H9 (cell line): ENCODE measurements around the gene ELFN2. TPM values are rescaled to one million over a fixed set of nuclear protein-coding genes. Genes with fewer than 3 reads are reported as not detected.

ENCODE experiments used
- DNase-seq: peaks from one replicate; pipeline ENCODE4 v3.0.0-alpha.2; 2017
- H2AFZ ChIP-seq: one replicate; pipeline ENCODE4 v1.6.1; 2013; ENCODE audit warnings: mild to moderate bottlenecking, low read length, control low read depth, moderate library complexity
- H2AK5ac ChIP-seq: 2 replicates; pipeline ENCODE4 v1.6.1; 2013; ENCODE audit warnings: low read length, control low read depth, mixed read lengths; ENCODE audit not compliant: insufficient read length
- H2BK120ac ChIP-seq: one replicate; pipeline ENCODE4 v1.6.1; 2013; ENCODE audit warnings: low read depth, mild to moderate bottlenecking, low read length, control low read depth, inconsistent platforms; ENCODE audit not compliant: poor library complexity, severe bottlenecking
- H2BK12ac ChIP-seq: 2 replicates; pipeline ENCODE4 v1.6.1; 2013; ENCODE audit warnings: low read length, control low read depth, mixed read lengths, low read depth; ENCODE audit not compliant: insufficient read length
- H2BK15ac ChIP-seq: 2 replicates; pipeline ENCODE4 v1.6.1; 2013; ENCODE audit warnings: low read depth, low read length, control low read depth
- H2BK20ac ChIP-seq: one replicate; pipeline ENCODE4 v1.6.1; 2013; ENCODE audit warnings: low read depth, mild to moderate bottlenecking, low read length, control low read depth, inconsistent platforms; ENCODE audit not compliant: poor library complexity, severe bottlenecking
- H2BK5ac ChIP-seq: 2 replicates; pipeline ENCODE4 v1.6.1; 2013; ENCODE audit warnings: low read length, control low read depth, mixed read lengths; ENCODE audit not compliant: insufficient read length
- H3K14ac ChIP-seq: 2 replicates; pipeline ENCODE4 v1.6.1; 2013; ENCODE audit warnings: low read length, control low read depth; ENCODE audit not compliant: insufficient read depth
- H3K18ac ChIP-seq: 2 replicates; pipeline ENCODE4 v1.6.1; 2013; ENCODE audit warnings: low read depth, mild to moderate bottlenecking, mixed read lengths, low read length, control low read depth; ENCODE audit not compliant: insufficient read length
- H3K23ac ChIP-seq: 2 replicates; pipeline ENCODE4 v1.6.1; 2013; ENCODE audit warnings: low read length, control low read depth, mixed read lengths, low read depth; ENCODE audit not compliant: insufficient read length
- H3K23me2 ChIP-seq: 2 replicates; pipeline ENCODE4 v1.6.1; 2013; ENCODE audit warnings: low read depth, mild to moderate bottlenecking, mixed read lengths, low read length, control low read depth; ENCODE audit not compliant: insufficient read length, poor library complexity, severe bottlenecking
- H3K27ac ChIP-seq: 2 replicates; pipeline ENCODE4 v1.5.1; 2013; ENCODE audit warnings: low read length, control low read depth, mixed read lengths, low read depth; ENCODE audit not compliant: insufficient read length
- H3K27me3 ChIP-seq: 2 replicates; pipeline ENCODE4 v1.6.1; 2013; ENCODE audit warnings: low read length, control low read depth, inconsistent platforms; ENCODE audit not compliant: insufficient read depth
- H3K4ac ChIP-seq: 2 replicates; pipeline ENCODE4 v1.6.1; 2013; ENCODE audit warnings: low read depth, mild to moderate bottlenecking, control low read depth, inconsistent platforms, low read length, moderate library complexity
- H3K4me1 ChIP-seq: 2 replicates; pipeline ENCODE4 v1.6.1; 2013; ENCODE audit warnings: low read length, control low read depth, inconsistent platforms; ENCODE audit not compliant: insufficient read depth
- H3K4me2 ChIP-seq: 2 replicates; pipeline ENCODE4 v1.6.1; 2013; ENCODE audit warnings: low read length, control low read depth, mixed read lengths; ENCODE audit not compliant: insufficient read length, insufficient read depth
- H3K56ac ChIP-seq: 2 replicates; pipeline ENCODE4 v1.6.1; 2013; ENCODE audit warnings: low read depth, mild to moderate bottlenecking, mixed read lengths, low read length, control low read depth; ENCODE audit not compliant: insufficient read length
- H3K79me1 ChIP-seq: 2 replicates; pipeline ENCODE4 v1.6.1; 2013; ENCODE audit warnings: low read depth, mild to moderate bottlenecking, moderate library complexity, low read length, control low read depth, inconsistent platforms; ENCODE audit not compliant: insufficient read depth, poor library complexity, severe bottlenecking
- H3K79me2 ChIP-seq: 2 replicates; pipeline ENCODE4 v1.6.1; 2013; ENCODE audit warnings: low read length, control low read depth, inconsistent platforms; ENCODE audit not compliant: insufficient read depth
- H3K9ac ChIP-seq: 2 replicates; pipeline ENCODE4 v1.6.1; 2013; ENCODE audit warnings: low read length, control low read depth, mixed read lengths; ENCODE audit not compliant: insufficient read length; ENCODE audit errors: extremely low read depth
- H3K9me3 ChIP-seq: one replicate; pipeline ENCODE4 v1.6.1; 2013; ENCODE audit warnings: low read depth, low read length, inconsistent platforms; ENCODE audit not compliant: control insufficient read depth
- H3T11ph ChIP-seq: one replicate; pipeline ENCODE4 v1.6.1; 2013; ENCODE audit warnings: mild to moderate bottlenecking, low read length, control low read depth, inconsistent platforms
- H4K20me1 ChIP-seq: one replicate; pipeline ENCODE4 v1.6.1; 2013; ENCODE audit not compliant: control insufficient read depth, insufficient read length, insufficient read depth
- H4K5ac ChIP-seq: 2 replicates; pipeline ENCODE4 v1.6.1; 2013; ENCODE audit warnings: low read depth, mild to moderate bottlenecking, mixed read lengths, low read length, control low read depth; ENCODE audit not compliant: insufficient read length
- H4K8ac ChIP-seq: replicated peaks from 2 replicates; pipeline ENCODE4 v1.6.1; 2013; ENCODE audit warnings: low read length, control low read depth, mixed read lengths, low read depth; ENCODE audit not compliant: insufficient read length
- H4K91ac ChIP-seq: 2 replicates; pipeline ENCODE4 v1.6.1; 2013; ENCODE audit warnings: low read depth, mild to moderate bottlenecking, moderate library complexity, mixed read lengths, low read length, control low read depth; ENCODE audit not compliant: insufficient read length
- H3K27ac Mint-ChIP-seq, 3 experiments: 2 replicates in 2 of 3; 3 replicates in 1 of 3; pipeline ENCODE4 v1.8.0; 2020 to 2021; ENCODE audit warnings: mixed read lengths in 3 of 3, mild to moderate bottlenecking in 1 of 3, moderate library complexity in 1 of 3
- H3K27me3 Mint-ChIP-seq: 2 replicates; pipeline ENCODE4 v1.8.0; 2021; ENCODE audit warnings: low read depth, mild to moderate bottlenecking, moderate library complexity, mixed read lengths
- H3K36me3 Mint-ChIP-seq, 3 experiments: 2 replicates in 2 of 3; 3 replicates in 1 of 3; pipeline ENCODE4 v1.8.0; 2020 to 2021; ENCODE audit warnings: low read depth in 3 of 3, mixed read lengths in 3 of 3; ENCODE audit not compliant: insufficient read depth in 1 of 3
- H3K4me1 Mint-ChIP-seq, 2 experiments: 2 replicates each; pipeline ENCODE4 v1.8.0; 2020; ENCODE audit warnings: mixed read lengths in 2 of 2
- H3K4me3 Mint-ChIP-seq, 2 experiments: 2 replicates in 1 of 2; 3 replicates in 1 of 2; pipeline ENCODE4 v1.8.0; 2020 to 2021; ENCODE audit warnings: mild to moderate bottlenecking in 2 of 2, mixed read lengths in 2 of 2, moderate library complexity in 1 of 2
- H3K9me3 Mint-ChIP-seq, 2 experiments: 2 replicates in 1 of 2; 3 replicates in 1 of 2; pipeline ENCODE4 v1.8.0; 2020; ENCODE audit warnings: mild to moderate bottlenecking in 2 of 2, mixed read lengths in 2 of 2, moderate library complexity in 1 of 2
- CTCF ChIP-seq: fragments of 200-600 bp; sonication (generic); conservative IDR thresholded peaks from 3 replicates; pipeline ENCODE4 v1.8.0; 2021; ENCODE audit warnings: antibody characterized with exemption, mild to moderate bottlenecking
- WGBS: extraction: QIAGEN DNeasy Blood & Tissue Kit; methylation state at CpG from one replicate; pipeline ENCODE4 v1.1.7; 2013; ENCODE audit warnings: missing lambda C conversion rate, low lambda C conversion rate, mixed read lengths; ENCODE audit not compliant: insufficient read length; ENCODE audit errors: extremely low coverage; 5-methylcytosine and 5-hydroxymethylcytosine counted together
- total RNA-seq: library from RNA; stranded (reverse); gene quantifications from 2 replicates; pipeline ENCODE4 v1.2.1, GENCODE V29; 2021

Gene ELFN2
- total RNA-seq, 1 experiment from 2014 or later: 0.70 TPM

- Histone ChIP-seq H2BK12ac (no peak overlapping the region), H3K23me2 (no peaks in the 10 kb centered on the region), H4K5ac (no peak overlapping the region), H4K91ac (no peak overlapping the region), H2BK20ac (no peak overlapping the region), H3K18ac (no peak overlapping the region), H2AK5ac (no peak overlapping the region), H3K4me1 (no peaks in the 10 kb centered on the region), H2AFZ (no peak overlapping the region), H3K4ac (no peak overlapping the region), H2BK120ac (no peak overlapping the region), H3K14ac (no peak overlapping the region), H2BK5ac (no peak overlapping the region), H3K9ac (no peak overlapping the region), H4K20me1 (no peaks in the 10 kb centered on the region), H3K79me1 (no peaks in the 10 kb centered on the region), H3K23ac (no peak overlapping the region), H3K27me3 (no peaks in the 10 kb centered on the region), H4K8ac (no peak overlapping the region), H3T11ph (no peak overlapping the region), H3K4me2 (no peak overlapping the region), H3K27ac (no peak overlapping the region), H3K79me2 (no peaks in the 10 kb centered on the region), H3K56ac (no peak overlapping the region), H3K9me3 (no peaks in the 10 kb centered on the region), H2BK15ac (no peak overlapping the region)
- WGBS: no CpG with 5 or more reads among the region's 2 CpGs
- peaks cover 15 to 38% of the 10 kb centered on the region in 2 experiments for H3K4me1 Mint-ChIP-seq
- no peak overlapping the region for H3K27ac Mint-ChIP-seq
- no peak for TF ChIP-seq CTCF
- no peaks in the 10 kb centered on the region; a peak in 1 of 5 replicates for H3K9me3 Mint-ChIP-seq
- H3K4me3 Mint-ChIP-seq: no peak overlapping the region
- DNase-seq: no peak
- peaks cover 38% of the 10 kb centered on the region for H3K27me3 Mint-ChIP-seq
- no peaks in the 10 kb centered on the region for H3K36me3 Mint-ChIP-seq
Observed at GRCh38 chr22:37414288-37414687, 13.0 kb downstream of the ELFN2 start.
